ENCODE results near the gene LRMDA. TPM values are rescaled to one million over a fixed set of nuclear protein-coding genes. Genes with fewer than 3 reads are reported as not detected.

LRMDA gene
- total RNA-seq, 1 donor from 2014 or later = 7.3 TPM

GRCh38 chr10:76331742-76332141 lies 900.3 kb downstream of the LRMDA start:
- H3K27ac ChIP-seq (ENCODE audit: low read depth, low read length) = no peak overlapping the region
- H3K27me3 ChIP-seq (ENCODE audit: control insufficient read depth in 3 of 3, insufficient read depth in 3 of 3, low read length in 3 of 3) = no peaks in the 10 kb centered on the region
- no peaks in the 10 kb centered on the region for H3K9me3 ChIP-seq (ENCODE audit: control insufficient read depth in 3 of 3, low read length in 3 of 3)
- H3K4me1 ChIP-seq (ENCODE audit: control insufficient read depth in 3 of 3, insufficient read depth in 3 of 3, low read length in 3 of 3) = peaks cover 0 to 3% (median 3%) of the 10 kb centered on the region in 3 donors
- H3K9ac ChIP-seq (ENCODE audit: low read depth in 1 of 3, low read length in 3 of 3) = no peak overlapping the region
- H3K4me3 ChIP-seq (ENCODE audit: low read length in 3 of 3) = no peak overlapping the region
- H3K36me3 ChIP-seq (ENCODE audit: control insufficient read depth in 3 of 3, insufficient read depth in 3 of 3, low read length in 3 of 3) = no peaks in the 10 kb centered on the region

GRCh38 chr10:76333326-76333725 lies 901.9 kb downstream of the LRMDA start:
- Histone ChIP-seq H3K27ac (ENCODE audit: low read depth, low read length) (no peak overlapping the region), H3K4me3 (ENCODE audit: low read length in 3 of 3) (no peak overlapping the region), H3K9me3 (ENCODE audit: control insufficient read depth in 3 of 3, low read length in 3 of 3) (no peaks in the 10 kb centered on the region), H3K36me3 (ENCODE audit: control insufficient read depth in 3 of 3, insufficient read depth in 3 of 3, low read length in 3 of 3) (no peaks in the 10 kb centered on the region), H3K9ac (ENCODE audit: low read depth in 1 of 3, low read length in 3 of 3) (no peak overlapping the region), H3K4me1 (ENCODE audit: control insufficient read depth in 3 of 3, insufficient read depth in 3 of 3, low read length in 3 of 3) (peaks cover 0 to 6% (median 3%) of the 10 kb centered on the region in 3 donors), H3K27me3 (ENCODE audit: control insufficient read depth in 3 of 3, insufficient read depth in 3 of 3, low read length in 3 of 3) (no peaks in the 10 kb centered on the region)

GRCh38 chr10:76333796-76334195 lies 902.4 kb downstream of the LRMDA start:
- H3K4me3 ChIP-seq (ENCODE audit: low read length in 3 of 3) = no peak overlapping the region
- H3K4me1 ChIP-seq (ENCODE audit: control insufficient read depth in 3 of 3, insufficient read depth in 3 of 3, low read length in 3 of 3) = peaks cover 0 to 6% (median 3%) of the 10 kb centered on the region in 3 donors
- no peak overlapping the region for H3K27ac ChIP-seq (ENCODE audit: low read depth, low read length)
- no peak overlapping the region for H3K9ac ChIP-seq (ENCODE audit: low read depth in 1 of 3, low read length in 3 of 3)
- H3K9me3 ChIP-seq (ENCODE audit: control insufficient read depth in 3 of 3, low read length in 3 of 3) = no peaks in the 10 kb centered on the region
- no peaks in the 10 kb centered on the region for H3K36me3 ChIP-seq (ENCODE audit: control insufficient read depth in 3 of 3, insufficient read depth in 3 of 3, low read length in 3 of 3)
- no peaks in the 10 kb centered on the region for H3K27me3 ChIP-seq (ENCODE audit: control insufficient read depth in 3 of 3, insufficient read depth in 3 of 3, low read length in 3 of 3)

GRCh38 chr10:76334255-76334654 lies 902.8 kb downstream of the LRMDA start:
- Histone ChIP-seq H3K36me3 (ENCODE audit: control insufficient read depth in 3 of 3, insufficient read depth in 3 of 3, low read length in 3 of 3) (no peaks in the 10 kb centered on the region), H3K9me3 (ENCODE audit: control insufficient read depth in 3 of 3, low read length in 3 of 3) (no peaks in the 10 kb centered on the region), H3K4me3 (ENCODE audit: low read length in 3 of 3) (no peak overlapping the region), H3K9ac (ENCODE audit: low read depth in 1 of 3, low read length in 3 of 3) (no peak overlapping the region), H3K27ac (ENCODE audit: low read depth, low read length) (no peak overlapping the region), H3K27me3 (ENCODE audit: control insufficient read depth in 3 of 3, insufficient read depth in 3 of 3, low read length in 3 of 3) (no peaks in the 10 kb centered on the region), H3K4me1 (ENCODE audit: control insufficient read depth in 3 of 3, insufficient read depth in 3 of 3, low read length in 3 of 3) (peaks cover 0 to 6% (median 3%) of the 10 kb centered on the region in 3 donors)

- no peaks in the 10 kb centered on the region for H3K27me3 ChIP-seq (ENCODE audit: control insufficient read depth in 3 of 3, insufficient read depth in 3 of 3, low read length in 3 of 3)
- no peak overlapping the region for H3K9ac ChIP-seq (ENCODE audit: low read depth in 1 of 3, low read length in 3 of 3)
- no peaks in the 10 kb centered on the region for H3K9me3 ChIP-seq (ENCODE audit: control insufficient read depth in 3 of 3, low read length in 3 of 3)
- no peaks in the 10 kb centered on the region for H3K36me3 ChIP-seq (ENCODE audit: control insufficient read depth in 3 of 3, insufficient read depth in 3 of 3, low read length in 3 of 3)
- no peak overlapping the region for H3K27ac ChIP-seq (ENCODE audit: low read depth, low read length)
- peaks cover 0 to 6% (median 3%) of the 10 kb centered on the region in 3 donors for H3K4me1 ChIP-seq (ENCODE audit: control insufficient read depth in 3 of 3, insufficient read depth in 3 of 3, low read length in 3 of 3)
- H3K4me3 ChIP-seq (ENCODE audit: low read length in 3 of 3) = peak overlapping the region in 1 of 3 donors; percentile 14
Observed at GRCh38 chr10:76336213-76336963, 905.0 kb downstream of the LRMDA start.

GRCh38 chr10:76337641-76338040 lies 906.2 kb downstream of the LRMDA start:
- Histone ChIP-seq H3K27ac (ENCODE audit: low read depth, low read length) (no peak overlapping the region), H3K9me3 (ENCODE audit: control insufficient read depth in 3 of 3, low read length in 3 of 3) (no peaks in the 10 kb centered on the region), H3K4me3 (ENCODE audit: low read length in 3 of 3) (no peak overlapping the region), H3K9ac (ENCODE audit: low read depth in 1 of 3, low read length in 3 of 3) (no peak overlapping the region), H3K36me3 (ENCODE audit: control insufficient read depth in 3 of 3, insufficient read depth in 3 of 3, low read length in 3 of 3) (no peaks in the 10 kb centered on the region), H3K27me3 (ENCODE audit: control insufficient read depth in 3 of 3, insufficient read depth in 3 of 3, low read length in 3 of 3) (no peaks in the 10 kb centered on the region), H3K4me1 (ENCODE audit: control insufficient read depth in 3 of 3, insufficient read depth in 3 of 3, low read length in 3 of 3) (peaks cover 0 to 6% (median 3%) of the 10 kb centered on the region in 3 donors)

GRCh38 chr10:76338187-76338586 lies 906.8 kb downstream of the LRMDA start:
- Histone ChIP-seq H3K27me3 (ENCODE audit: control insufficient read depth in 3 of 3, insufficient read depth in 3 of 3, low read length in 3 of 3) (no peaks in the 10 kb centered on the region), H3K4me1 (ENCODE audit: control insufficient read depth in 3 of 3, insufficient read depth in 3 of 3, low read length in 3 of 3) (peaks cover 0 to 6% (median 3%) of the 10 kb centered on the region in 3 donors), H3K9me3 (ENCODE audit: control insufficient read depth in 3 of 3, low read length in 3 of 3) (no peaks in the 10 kb centered on the region), H3K4me3 (ENCODE audit: low read length in 3 of 3) (no peak overlapping the region), H3K9ac (ENCODE audit: low read depth in 1 of 3, low read length in 3 of 3) (no peak overlapping the region), H3K36me3 (ENCODE audit: control insufficient read depth in 3 of 3, insufficient read depth in 3 of 3, low read length in 3 of 3) (no peaks in the 10 kb centered on the region), H3K27ac (ENCODE audit: low read depth, low read length) (no peak overlapping the region)

- Histone ChIP-seq H3K9me3 (ENCODE audit: control insufficient read depth in 3 of 3, low read length in 3 of 3) (no peaks in the 10 kb centered on the region), H3K4me1 (ENCODE audit: control insufficient read depth in 3 of 3, insufficient read depth in 3 of 3, low read length in 3 of 3) (peaks cover 0 to 2% (median 0%) of the 10 kb centered on the region in 3 donors), H3K27ac (ENCODE audit: low read depth, low read length) (no peak overlapping the region), H3K27me3 (ENCODE audit: control insufficient read depth in 3 of 3, insufficient read depth in 3 of 3, low read length in 3 of 3) (no peaks in the 10 kb centered on the region), H3K36me3 (ENCODE audit: control insufficient read depth in 3 of 3, insufficient read depth in 3 of 3, low read length in 3 of 3) (no peaks in the 10 kb centered on the region), H3K4me3 (ENCODE audit: low read length in 3 of 3) (no peak overlapping the region), H3K9ac (ENCODE audit: low read depth in 1 of 3, low read length in 3 of 3) (no peak overlapping the region)
Observed at GRCh38 chr10:76341740-76342139, 910.3 kb downstream of the LRMDA start.

GRCh38 chr10:76342996-76343395 lies 911.6 kb downstream of the LRMDA start:
- Histone ChIP-seq H3K9me3 (ENCODE audit: control insufficient read depth in 3 of 3, low read length in 3 of 3) (no peaks in the 10 kb centered on the region), H3K9ac (ENCODE audit: low read depth in 1 of 3, low read length in 3 of 3) (no peak overlapping the region)

GRCh38 chr10:76347832-76348231 lies 916.4 kb downstream of the LRMDA start:
- H3K9me3 ChIP-seq (ENCODE audit: control insufficient read depth in 3 of 3, low read length in 3 of 3) = no peaks in the 10 kb centered on the region
- no peaks in the 10 kb centered on the region for H3K27me3 ChIP-seq (ENCODE audit: control insufficient read depth in 3 of 3, insufficient read depth in 3 of 3, low read length in 3 of 3)
- no peak overlapping the region for H3K4me3 ChIP-seq (ENCODE audit: low read length in 3 of 3)
- no peak overlapping the region for H3K9ac ChIP-seq (ENCODE audit: low read depth in 1 of 3, low read length in 3 of 3)
- H3K27ac ChIP-seq (ENCODE audit: low read depth, low read length) = no peak overlapping the region
- no peaks in the 10 kb centered on the region for H3K4me1 ChIP-seq (ENCODE audit: control insufficient read depth in 3 of 3, insufficient read depth in 3 of 3, low read length in 3 of 3)
- H3K36me3 ChIP-seq (ENCODE audit: control insufficient read depth in 3 of 3, insufficient read depth in 3 of 3, low read length in 3 of 3) = no peaks in the 10 kb centered on the region

More at GRCh38 chr10:76342996-76343395, 911.6 kb downstream of the LRMDA start:
- Histone ChIP-seq H3K4me1 (ENCODE audit: control insufficient read depth in 3 of 3, insufficient read depth in 3 of 3, low read length in 3 of 3) (no peaks in the 10 kb centered on the region), H3K36me3 (ENCODE audit: control insufficient read depth in 3 of 3, insufficient read depth in 3 of 3, low read length in 3 of 3) (no peaks in the 10 kb centered on the region), H3K27ac (ENCODE audit: low read depth, low read length) (no peak overlapping the region), H3K4me3 (ENCODE audit: low read length in 3 of 3) (no peak overlapping the region), H3K27me3 (ENCODE audit: control insufficient read depth in 3 of 3, insufficient read depth in 3 of 3, low read length in 3 of 3) (no peaks in the 10 kb centered on the region)
